ENCODE data around the gene FAM228A. TPM values are rescaled to one million over a fixed set of nuclear protein-coding genes. Genes with fewer than 3 reads are reported as not detected.
A peak's percentile ranks its signal among the peaks of the same experiment; 100 is the strongest.

The FAM228A gene
- total RNA-seq, 1 experiment from 2014 or later, result not detected

GRCh38 chr2:24147364-24147763, 27.5 kb upstream of the FAM228A start:
- no peak overlapping the region for H3K4me3 Mint-ChIP-seq (ENCODE audit: unreplicated experiment)
- no peak for DNase-seq
- POLR2A ChIA-PET, result no interaction called here

GRCh38 chr2:24152413-24153197, 22.2 kb upstream of the FAM228A start:
- ChIA-PET POLR2A (interaction anchor here (0.6 kb wide), 1 partner anchor 44 kb away, joined by 4 read pairs; no protein-coding TSS in a partner anchor), CTCF (interaction anchor here (1.4 kb wide), 1 partner anchor 68 kb away, joined by 4 read pairs; the partner anchor contains the start of gene TP53I3)
- no peak overlapping the region for H3K4me3 Mint-ChIP-seq (ENCODE audit: unreplicated experiment)
- no peak overlapping the region for H3K27ac Mint-ChIP-seq (ENCODE audit: unreplicated experiment)
- no peaks in the 10 kb centered on the region for H3K27me3 Mint-ChIP-seq (ENCODE audit: insufficient read depth, unreplicated experiment)
- no peak for TF ChIP-seq CTCF (IDR thresholded peaks at IDR 0.05; ENCODE audit: insufficient read depth in 1 of 2, low read depth in 1 of 2, low read length in 1 of 2, severe bottlenecking in 1 of 2, unreplicated experiment in 1 of 2)
- H3K27me3 ChIP-seq (replicated peaks; ENCODE audit: control insufficient read depth, insufficient read depth, low read length), result no peaks in the 10 kb centered on the region
- peaks cover 9% of the 10 kb centered on the region for H3K9me3 ChIP-seq
- peaks cover 7% of the 10 kb centered on the region for H3K4me1 Mint-ChIP-seq (ENCODE audit: low read depth, unreplicated experiment)
- H3K4me1 ChIP-seq, result peaks cover 4% of the 10 kb centered on the region; the same call in 1 of the 2 replicates
- intact Hi-C loops (cut with micrococcal nuclease; ENCODE audit: unreplicated experiment), result no loop called here
- no peak overlapping the region for H3K4me3 ChIP-seq (ENCODE audit: low read depth, low read length)
- H3K9me3 Mint-ChIP-seq (ENCODE audit: unreplicated experiment), result peaks cover 20% of the 10 kb centered on the region
- BruUV-seq (replicated peaks), result no TSS peak
- DNase-seq, result peak in 1 of 2 experiments; percentile 19
- no peaks in the 10 kb centered on the region for H3K36me3 ChIP-seq (ENCODE audit: control insufficient read depth, insufficient read depth, low read length)
- no peaks in the 10 kb centered on the region for H3K36me3 Mint-ChIP-seq (ENCODE audit: insufficient read depth, unreplicated experiment)

More at GRCh38 chr2:24147364-24147763, 27.5 kb upstream of the FAM228A start:
- H3K4me1 Mint-ChIP-seq (ENCODE audit: low read depth, unreplicated experiment), result no peaks in the 10 kb centered on the region
- peaks cover 28% of the 10 kb centered on the region for H3K9me3 Mint-ChIP-seq (ENCODE audit: unreplicated experiment)
- Histone ChIP-seq H3K27me3 (replicated peaks; ENCODE audit: control insufficient read depth, insufficient read depth, low read length) (no peaks in the 10 kb centered on the region), H3K9me3 (peaks cover 19% of the 10 kb centered on the region), H3K36me3 (ENCODE audit: control insufficient read depth, insufficient read depth, low read length) (no peaks in the 10 kb centered on the region), H3K4me3 (ENCODE audit: low read depth, low read length) (no peak overlapping the region), H3K4me1 (peaks cover 2% of the 10 kb centered on the region; the same call in 1 of the 2 replicates)
- intact Hi-C loops (cut with micrococcal nuclease; ENCODE audit: unreplicated experiment), result no loop called here
- H3K27me3 Mint-ChIP-seq (ENCODE audit: insufficient read depth, unreplicated experiment), result no peaks in the 10 kb centered on the region
- BruUV-seq (replicated peaks), result no TSS peak
- no peak overlapping the region for H3K27ac Mint-ChIP-seq (ENCODE audit: unreplicated experiment)
- TF ChIP-seq CTCF (IDR thresholded peaks at IDR 0.05; ENCODE audit: insufficient read depth in 1 of 2, low read depth in 1 of 2, low read length in 1 of 2, severe bottlenecking in 1 of 2, unreplicated experiment in 1 of 2), result no peak
- CTCF ChIA-PET, result no interaction called here
- no peaks in the 10 kb centered on the region for H3K36me3 Mint-ChIP-seq (ENCODE audit: insufficient read depth, unreplicated experiment)

- Histone ChIP-seq H3K4me1 (peaks cover 4% of the 10 kb centered on the region; the same call in 1 of the 2 replicates), H3K27me3 (replicated peaks; ENCODE audit: control insufficient read depth, insufficient read depth, low read length) (no peaks in the 10 kb centered on the region), H3K36me3 (ENCODE audit: control insufficient read depth, insufficient read depth, low read length) (no peaks in the 10 kb centered on the region), H3K9me3 (peaks cover 3% of the 10 kb centered on the region; the same call in 1 of the 2 replicates), H3K4me3 (ENCODE audit: low read depth, low read length) (no peak overlapping the region)
- Mint-ChIP-seq H3K9me3 (ENCODE audit: unreplicated experiment) (peaks cover 12% of the 10 kb centered on the region), H3K4me3 (ENCODE audit: unreplicated experiment) (no peak overlapping the region), H3K27ac (ENCODE audit: unreplicated experiment) (no peak overlapping the region), H3K36me3 (ENCODE audit: insufficient read depth, unreplicated experiment) (no peaks in the 10 kb centered on the region), H3K27me3 (ENCODE audit: insufficient read depth, unreplicated experiment) (no peaks in the 10 kb centered on the region), H3K4me1 (ENCODE audit: low read depth, unreplicated experiment) (peaks cover 7% of the 10 kb centered on the region)
- no TSS peak for BruUV-seq (replicated peaks)
- POLR2A ChIA-PET, result no interaction called here
- no peak for TF ChIP-seq CTCF (IDR thresholded peaks at IDR 0.05; ENCODE audit: insufficient read depth in 1 of 2, low read depth in 1 of 2, low read length in 1 of 2, severe bottlenecking in 1 of 2, unreplicated experiment in 1 of 2)
- intact Hi-C loops (cut with micrococcal nuclease; ENCODE audit: unreplicated experiment), result no loop called here
- no peak for DNase-seq
- CTCF ChIA-PET, result interaction anchor here (1.4 kb wide), 1 partner anchor 69 kb away, joined by 4 read pairs; the partner anchor contains the start of gene TP53I3
Observed at GRCh38 chr2:24153478-24153877, 21.4 kb upstream of the FAM228A start.
